ENCODE results near the gene AVL9.

AVL9 gene

GRCh38 chr7:32506266-32507054 lies 11.2 kb downstream of the AVL9 start:
- Histone ChIP-seq H3F3A (ENCODE audit: insufficient read depth, low read length) (no peaks in the 10 kb centered on the region), H2AFZ (ENCODE audit: low read length) (no peak overlapping the region), H3K27ac (ENCODE audit: low read depth, low read length, poor library complexity, severe bottlenecking) (no peak overlapping the region), H3K4me1 (ENCODE audit: insufficient read depth, low read length, severe bottlenecking) (no peaks in the 10 kb centered on the region), H3K36me3 (ENCODE audit: insufficient read depth, low read length) (peaks cover 51% of the 10 kb centered on the region), H3K9ac (ENCODE audit: low read length) (no peak overlapping the region), H3K79me2 (ENCODE audit: insufficient read depth, low read length) (peaks cover 82% of the 10 kb centered on the region), H3K4me2 (ENCODE audit: low read length) (no peak overlapping the region), H3K4me3 (ENCODE audit: low read depth, low read length, poor library complexity, severe bottlenecking) (no peak overlapping the region), H3K27me3 (ENCODE audit: insufficient read depth, low read length) (no peaks in the 10 kb centered on the region), H3K9me2 (ENCODE audit: low read depth, low read length) (no peaks in the 10 kb centered on the region), H3K9me3 (ENCODE audit: low read length) (peaks cover 18% of the 10 kb centered on the region), H4K20me1 (ENCODE audit: insufficient read depth, low read length) (peaks cover 4% of the 10 kb centered on the region; the same call in 1 of the 2 replicates)
- TF ChIP-seq CTCF (IDR thresholded peaks at IDR 0.05; ENCODE audit: low read length) = no peak
- TF ChIP-seq EZH2 (IDR thresholded peaks at IDR 0.05; ENCODE audit: borderline replicate concordance, low read length) = no peak

GRCh38 chr7:32507414-32507813 lies 12.1 kb downstream of the AVL9 start:
- no peak overlapping the region for H3K4me2 ChIP-seq (ENCODE audit: low read length)
- no peak overlapping the region for H3K9ac ChIP-seq (ENCODE audit: low read length)
- peaks cover 77% of the 10 kb centered on the region for H3K79me2 ChIP-seq (ENCODE audit: insufficient read depth, low read length)
- H3K4me3 ChIP-seq (ENCODE audit: low read depth, low read length, poor library complexity, severe bottlenecking) = no peak overlapping the region
- H3K36me3 ChIP-seq (ENCODE audit: insufficient read depth, low read length) = peaks cover 49% of the 10 kb centered on the region
- H3K9me2 ChIP-seq (ENCODE audit: low read depth, low read length) = no peaks in the 10 kb centered on the region
- TF ChIP-seq EZH2 (IDR thresholded peaks at IDR 0.05; ENCODE audit: borderline replicate concordance, low read length) = no peak
- TF ChIP-seq CTCF (IDR thresholded peaks at IDR 0.05; ENCODE audit: low read length) = no peak
- no peaks in the 10 kb centered on the region for H3F3A ChIP-seq (ENCODE audit: insufficient read depth, low read length)
- no peaks in the 10 kb centered on the region for H3K27me3 ChIP-seq (ENCODE audit: insufficient read depth, low read length)
- peaks cover 4% of the 10 kb centered on the region; the same call in 1 of the 2 replicates for H4K20me1 ChIP-seq (ENCODE audit: insufficient read depth, low read length)
- peaks cover 18% of the 10 kb centered on the region for H3K9me3 ChIP-seq (ENCODE audit: low read length)
- H2AFZ ChIP-seq (ENCODE audit: low read length) = no peak overlapping the region
- no peaks in the 10 kb centered on the region for H3K4me1 ChIP-seq (ENCODE audit: insufficient read depth, low read length, severe bottlenecking)
- no peak overlapping the region for H3K27ac ChIP-seq (ENCODE audit: low read depth, low read length, poor library complexity, severe bottlenecking)

- no peaks in the 10 kb centered on the region for H3K27me3 ChIP-seq (ENCODE audit: insufficient read depth, low read length)
- H3K4me3 ChIP-seq (ENCODE audit: low read depth, low read length, poor library complexity, severe bottlenecking) = no peak overlapping the region
- no peak for TF ChIP-seq EZH2 (IDR thresholded peaks at IDR 0.05; ENCODE audit: borderline replicate concordance, low read length)
- TF ChIP-seq CTCF (IDR thresholded peaks at IDR 0.05; ENCODE audit: low read length) = no peak
- H4K20me1 ChIP-seq (ENCODE audit: insufficient read depth, low read length) = no peaks in the 10 kb centered on the region
- no peak overlapping the region for H3K9ac ChIP-seq (ENCODE audit: low read length)
- H3K36me3 ChIP-seq (ENCODE audit: insufficient read depth, low read length) = peaks cover 60% of the 10 kb centered on the region
- no peaks in the 10 kb centered on the region for H3K4me1 ChIP-seq (ENCODE audit: insufficient read depth, low read length, severe bottlenecking)
- H3F3A ChIP-seq (ENCODE audit: insufficient read depth, low read length) = no peaks in the 10 kb centered on the region
- no peak overlapping the region for H3K27ac ChIP-seq (ENCODE audit: low read depth, low read length, poor library complexity, severe bottlenecking)
- peaks cover 37% of the 10 kb centered on the region for H3K79me2 ChIP-seq (ENCODE audit: insufficient read depth, low read length)
- peaks cover 32% of the 10 kb centered on the region for H3K9me3 ChIP-seq (ENCODE audit: low read length)
- no peak overlapping the region for H3K4me2 ChIP-seq (ENCODE audit: low read length)
- no peak overlapping the region for H2AFZ ChIP-seq (ENCODE audit: low read length)
- no peaks in the 10 kb centered on the region for H3K9me2 ChIP-seq (ENCODE audit: low read depth, low read length)
Measured at GRCh38 chr7:32511791-32512190, 16.5 kb downstream of the AVL9 start.
